HepG2 (cell line): Measurements from ENCODE around the gene SEMA3B. TPM values are rescaled to one million over a fixed set of nuclear protein-coding genes. Genes with fewer than 3 reads are reported as not detected.

Source experiments
- ATF7-NPFF ChIP-seq: sonication (generic); formaldehyde crosslinking; IDR thresholded peaks from 2 replicates; pipeline ENCODE4 v1.8.1; 2023; ENCODE audit warnings: mild to moderate bottlenecking, low read depth, missing genetic modification reagents, moderate library complexity
- ATRX ChIP-seq: sonication (generic); formaldehyde crosslinking; IDR thresholded peaks from 2 replicates; pipeline ENCODE4 v1.4.0; 2020; ENCODE audit warnings: missing genetic modification reagents, borderline replicate concordance
- CBFB ChIP-seq: sonication (generic); formaldehyde crosslinking; IDR thresholded peaks from 2 replicates; pipeline ENCODE4 v1.4.0; 2020; ENCODE audit warnings: missing genetic modification reagents
- DDIT3 ChIP-seq: sonication (generic); formaldehyde crosslinking; IDR thresholded peaks from 2 replicates; pipeline ENCODE4 v1.4.0; 2020; ENCODE audit warnings: mild to moderate bottlenecking, missing genetic modification reagents
- GTF2F1 ChIP-seq: fragments of 150-350 bp; IDR thresholded peaks from 2 replicates; pipeline ENCODE4 v1.6.1; 2014; ENCODE audit warnings: low read length
- HNRNPH1 ChIP-seq: fragments of 200-400 bp; formaldehyde crosslinking; optimal IDR thresholded peaks from 2 replicates; pipeline ENCODE3; 2017; ENCODE audit warnings: mild to moderate bottlenecking, low read depth, low read length
- NFE2 ChIP-seq: sonication (generic); formaldehyde crosslinking; IDR thresholded peaks from 2 replicates; pipeline ENCODE4 v1.4.0; 2020; ENCODE audit warnings: missing genetic modification reagents
- PITX1 ChIP-seq: sonication (generic); formaldehyde crosslinking; IDR thresholded peaks from 2 replicates; pipeline ENCODE4 v1.5.1; 2020; ENCODE audit warnings: mild to moderate bottlenecking, missing genetic modification reagents
- SNRNP70 ChIP-seq: fragments of 200-400 bp; formaldehyde crosslinking; IDR thresholded peaks from 2 replicates; pipeline ENCODE4 v1.6.1; 2017; ENCODE audit warnings: mild to moderate bottlenecking, low read depth, low read length, moderate library complexity
- TBP ChIP-seq: sonication (generic); formaldehyde crosslinking; IDR thresholded peaks from 2 replicates; pipeline ENCODE4 v1.5.0; 2020; ENCODE audit warnings: missing genetic modification reagents
- TEAD2 ChIP-seq: sonication (generic); formaldehyde crosslinking; IDR thresholded peaks from 2 replicates; pipeline ENCODE4 v1.9.0; 2021; ENCODE audit warnings: missing genetic modification reagents
- ZBTB2 ChIP-seq: sonication (generic); formaldehyde crosslinking; IDR thresholded peaks from 2 replicates; pipeline ENCODE4 v1.8.0; 2022; ENCODE audit warnings: low read depth, missing genetic modification reagents
- ZBTB4 ChIP-seq: sonication (generic); formaldehyde crosslinking; IDR thresholded peaks from 2 replicates; pipeline ENCODE4 v1.4.0; 2020; ENCODE audit warnings: missing genetic modification reagents, mild to moderate bottlenecking, borderline replicate concordance
- ZFP91 ChIP-seq: sonication (generic); formaldehyde crosslinking; IDR thresholded peaks from 2 replicates; pipeline ENCODE4 v1.9.0; 2022; ENCODE audit warnings: missing genetic modification reagents, mild to moderate bottlenecking, borderline replicate concordance
- ZNF225 ChIP-seq: sonication (generic); formaldehyde crosslinking; IDR thresholded peaks from 2 replicates; pipeline ENCODE4 v1.4.0; 2020; ENCODE audit warnings: mild to moderate bottlenecking, missing genetic modification reagents
- ZNF414 ChIP-seq: sonication (generic); formaldehyde crosslinking; IDR thresholded peaks from 2 replicates; pipeline ENCODE4 v1.5.0; 2020; ENCODE audit warnings: missing genetic modification reagents
- ZNF468 ChIP-seq: sonication (generic); formaldehyde crosslinking; IDR thresholded peaks from 2 replicates; pipeline ENCODE4 v1.8.0; 2022; ENCODE audit warnings: mild to moderate bottlenecking, moderate library complexity, missing genetic modification reagents
- ZNF484 ChIP-seq: sonication (generic); formaldehyde crosslinking; IDR thresholded peaks from 2 replicates; pipeline ENCODE4 v1.5.1; 2020; ENCODE audit warnings: mild to moderate bottlenecking, low read depth, missing genetic modification reagents, borderline replicate concordance
- ZNF772 ChIP-seq: sonication (generic); formaldehyde crosslinking; IDR thresholded peaks from 2 replicates; pipeline ENCODE4 v1.5.0; 2020; ENCODE audit warnings: mild to moderate bottlenecking, missing genetic modification reagents
- polyA plus RNA-seq, 8 experiments: library from polyadenylated mRNA; depleted of rRNA in 3 of 8; stranded (reverse) in 7 of 8; unstranded in 1 of 8; fragments of >200 nt; fragmentation: Illumina TruSeq in 4 of 8; extraction: Trizol in 4 of 8; gene quantifications; 2 replicates each; pipeline versions ENCODE4 v1.2.1 to v1.2.3, GENCODE V29; 2011 to 2016; ENCODE audit warnings: low read depth in 4 of 8, missing spikeins in 1 of 8, mixed read lengths in 1 of 8; ENCODE audit not compliant: insufficient read depth in 1 of 8
- total RNA-seq, 5 experiments: library from RNA; depleted of rRNA; stranded (reverse); fragments of >200 nt; fragmentation: Illumina TruSeq; extraction: Trizol; gene quantifications; 2 replicates each; pipeline ENCODE4 v1.2.3, GENCODE V29; 2016; ENCODE audit warnings: low read depth in 1 of 5

The SEMA3B gene
- total and polyA plus RNA-seq, 2 of the 13 experiments (the other 11 are each of a cell fraction or from before 2014, with no cell fraction given), result 93.2 to 158 TPM

- TF ChIP-seq ATF7-NPFF (CRISPR knock-in tag) (peak; percentile 46; the same call in 1 of the 2 replicates), GTF2F1 (no peak), ZNF484 (CRISPR knock-in tag) (no peak), HNRNPH1 (no peak), SNRNP70 (no peak), TBP (no peak), ZNF225 (CRISPR knock-in tag) (0 out of 2 replicates have a peak, but pooled peaks have one; percentile 23), ATRX (CRISPR knock-in tag) (no peak), ZNF772 (CRISPR knock-in tag) (peak; percentile 66; the same call in 1 of the 2 replicates), ZBTB4 (CRISPR knock-in tag) (no peak; the same call in 1 of the 2 replicates), TEAD2 (CRISPR knock-in tag) (no peak), PITX1 (peak; percentile 85), ZBTB2 (no peak), ZFP91 (peak; percentile 96), CBFB (CRISPR knock-in tag) (peak; percentile 23; the same call in 1 of the 2 replicates), ZNF414 (CRISPR knock-in tag) (peak; percentile 68; the same call in 1 of the 2 replicates), NFE2 (no peak), ZNF468 (CRISPR knock-in tag) (no peak), DDIT3 (no peak)
Observed at GRCh38 chr3:50303013-50303815, 34.3 kb downstream of the SEMA3B start, which contains the start of gene HYAL1 (continued).
